ENCODE results near the gene SPZ1. TPM values are rescaled to one million over a fixed set of nuclear protein-coding genes. Genes with fewer than 3 reads are reported as not detected.
A peak's percentile ranks its signal among the peaks of the same experiment; 100 is the strongest.
"Not testable (repeated sequence)": the region's sequence is repeated elsewhere in the genome, so short reads cannot be mapped to it uniquely, and the experiment has no call there.

SPZ1 gene
- total RNA-seq, 1 donor from 2014 or later = not detected

GRCh38 chr5:80343067-80343466 lies 23.3 kb downstream of the SPZ1 start:
- intact Hi-C loops (cut with DNase I) = no loop called here

GRCh38 chr5:80346055-80346454 lies 26.3 kb downstream of the SPZ1 start:
- Histone ChIP-seq H3K4me1 (no peaks in the 10 kb centered on the region), H3K27ac (no peak overlapping the region), H3K36me3 (no peaks in the 10 kb centered on the region), H3K9me3 (no peaks in the 10 kb centered on the region), H3K27me3 (no peaks in the 10 kb centered on the region), H3K4me3 (no peak overlapping the region)
- TF ChIP-seq POLR2A (IDR thresholded peaks at IDR 0.05) (no peak), CTCF (IDR thresholded peaks at IDR 0.05) (no peak), POLR2AphosphoS5 (IDR thresholded peaks at IDR 0.05; ENCODE audit: insufficient read depth in 1 of 2, low read depth in 1 of 2) (no peak)
- DNase-seq (ENCODE audit: extremely low spot score in 2 of 2) = no peak
- intact Hi-C loops (cut with DNase I) = no loop called here

More at GRCh38 chr5:80343067-80343466, 23.3 kb downstream of the SPZ1 start:
- Histone ChIP-seq H3K36me3 (no peaks in the 10 kb centered on the region), H3K9me3 (no peaks in the 10 kb centered on the region), H3K27me3 (no peaks in the 10 kb centered on the region), H3K4me1 (no peaks in the 10 kb centered on the region), H3K27ac (peak overlapping the region; percentile 35), H3K4me3 (no peak overlapping the region)
- no peak for DNase-seq (ENCODE audit: extremely low spot score in 2 of 2)
- TF ChIP-seq POLR2AphosphoS5 (IDR thresholded peaks at IDR 0.05; ENCODE audit: insufficient read depth in 1 of 2, low read depth in 1 of 2) = peak in 1 of 2 donors; percentile 36
- TF ChIP-seq POLR2A (IDR thresholded peaks at IDR 0.05) = no peak
- no peak for TF ChIP-seq CTCF (IDR thresholded peaks at IDR 0.05)

- no peak overlapping the region for H3K27ac ChIP-seq
- H3K9me3 ChIP-seq = no peaks in the 10 kb centered on the region
- TF ChIP-seq POLR2A (IDR thresholded peaks at IDR 0.05) = no peak
- no peak for TF ChIP-seq CTCF (IDR thresholded peaks at IDR 0.05)
- no peak for TF ChIP-seq POLR2AphosphoS5 (IDR thresholded peaks at IDR 0.05; ENCODE audit: insufficient read depth in 1 of 2, low read depth in 1 of 2)
- no peak for DNase-seq (ENCODE audit: extremely low spot score in 2 of 2)
- intact Hi-C loops (cut with DNase I) = no loop called here
- no peaks in the 10 kb centered on the region for H3K27me3 ChIP-seq
- H3K36me3 ChIP-seq = no peaks in the 10 kb centered on the region
- no peak overlapping the region for H3K4me3 ChIP-seq
- no peaks in the 10 kb centered on the region for H3K4me1 ChIP-seq
Observed at GRCh38 chr5:80348171-80348570, 28.4 kb downstream of the SPZ1 start.

GRCh38 chr5:80351019-80351418 lies 31.2 kb downstream of the SPZ1 start:
- H3K27ac ChIP-seq; DNase-seq (ENCODE audit: extremely low spot score in 2 of 2); H3K4me3 ChIP-seq; intact Hi-C loops (cut with DNase I); H3K36me3 ChIP-seq; H3K27me3 ChIP-seq; H3K4me1 ChIP-seq; H3K9me3 ChIP-seq: not testable (repeated sequence)

GRCh38 chr5:80355686-80356085 lies 35.9 kb downstream of the SPZ1 start:
- no peak for TF ChIP-seq POLR2AphosphoS5 (IDR thresholded peaks at IDR 0.05; ENCODE audit: insufficient read depth in 1 of 2, low read depth in 1 of 2)
- no peak for TF ChIP-seq CTCF (IDR thresholded peaks at IDR 0.05)
- no peak for TF ChIP-seq POLR2A (IDR thresholded peaks at IDR 0.05)
- no peaks in the 10 kb centered on the region for H3K36me3 ChIP-seq
- no peaks in the 10 kb centered on the region for H3K27me3 ChIP-seq
- no peak for DNase-seq (ENCODE audit: extremely low spot score in 2 of 2)
- H3K4me1 ChIP-seq = peaks cover 4% of the 10 kb centered on the region
- no peaks in the 10 kb centered on the region for H3K9me3 ChIP-seq
- no peak overlapping the region for H3K4me3 ChIP-seq
- intact Hi-C loops (cut with DNase I) = no loop called here
- no peak overlapping the region for H3K27ac ChIP-seq

- Histone ChIP-seq H3K36me3 (no peaks in the 10 kb centered on the region), H3K4me3 (no peak overlapping the region), H3K9me3 (no peaks in the 10 kb centered on the region), H3K4me1 (peaks cover 4% of the 10 kb centered on the region), H3K27me3 (no peaks in the 10 kb centered on the region), H3K27ac (no peak overlapping the region)
- intact Hi-C loops (cut with DNase I) = no loop called here
- TF ChIP-seq POLR2A (IDR thresholded peaks at IDR 0.05) (no peak), POLR2AphosphoS5 (IDR thresholded peaks at IDR 0.05; ENCODE audit: insufficient read depth in 1 of 2, low read depth in 1 of 2) (no peak), CTCF (IDR thresholded peaks at IDR 0.05) (no peak)
- no peak for DNase-seq (ENCODE audit: extremely low spot score in 2 of 2)
Observed at GRCh38 chr5:80357671-80358070, 37.9 kb downstream of the SPZ1 start.

Measured in vagina (tissue), 2 donors.